Right atrium auricular region (tissue), 2 donors: Measurements from ENCODE around the gene NME3. TPM values are rescaled to one million over a fixed set of nuclear protein-coding genes. Genes with fewer than 3 reads are reported as not detected.

Source experiments
- DNase-seq: peaks from one replicate; pipeline ENCODE4 v3.0.0-alpha.2; 2019; ENCODE audit warnings: low spot score
- H3K27ac ChIP-seq, 2 donors: fragments of 200-600 bp; sonication (generic); 1 replicate in 1 of 2; 2 replicates in 1 of 2; pipeline ENCODE4 v1.5.1; 2016 to 2019
- H3K27me3 ChIP-seq, 2 donors: fragments of 200-600 bp; sonication (generic); one replicate each; pipeline versions ENCODE4 v1.5.1 to v1.6.0; 2017 to 2019
- H3K36me3 ChIP-seq: fragments of 200-600 bp; sonication (generic); one replicate; pipeline ENCODE4 v1.5.1; 2016
- H3K4me1 ChIP-seq, 2 donors: fragments of 200-600 bp; sonication (generic); one replicate each; pipeline versions ENCODE4 v1.5.1 to v1.6.0; 2017 to 2019
- H3K4me3 ChIP-seq, 2 donors: fragments of 200-600 bp; sonication (generic); 1 replicate in 1 of 2; 2 replicates in 1 of 2; pipeline ENCODE4 v1.5.1; 2017 to 2019; ENCODE audit warnings: mild to moderate bottlenecking in 1 of 2, moderate library complexity in 1 of 2
- H3K9me3 ChIP-seq, 2 donors: fragments of 200-600 bp; sonication (generic); one replicate each; pipeline ENCODE4 v1.5.1; 2019
- total RNA-seq, 2 donors: library from RNA; depleted of rRNA; stranded (reverse); fragments of >200 nt; gene quantifications; one replicate each; pipeline ENCODE4 v1.1.0, GENCODE V29; 2016
- TF ChIP-seq, protein P1 (sequence below), 2 donors: fragments of 200-600 bp; sonication (generic); IDR thresholded peaks; one replicate each; pipeline ENCODE4 v1.5.1; 2019; ENCODE audit warnings: antibody characterized with exemption in 2 of 2

The NME3 gene
- total RNA-seq, 2 donors from 2014 or later, result 51.3 to 56.2 TPM

DNA sequence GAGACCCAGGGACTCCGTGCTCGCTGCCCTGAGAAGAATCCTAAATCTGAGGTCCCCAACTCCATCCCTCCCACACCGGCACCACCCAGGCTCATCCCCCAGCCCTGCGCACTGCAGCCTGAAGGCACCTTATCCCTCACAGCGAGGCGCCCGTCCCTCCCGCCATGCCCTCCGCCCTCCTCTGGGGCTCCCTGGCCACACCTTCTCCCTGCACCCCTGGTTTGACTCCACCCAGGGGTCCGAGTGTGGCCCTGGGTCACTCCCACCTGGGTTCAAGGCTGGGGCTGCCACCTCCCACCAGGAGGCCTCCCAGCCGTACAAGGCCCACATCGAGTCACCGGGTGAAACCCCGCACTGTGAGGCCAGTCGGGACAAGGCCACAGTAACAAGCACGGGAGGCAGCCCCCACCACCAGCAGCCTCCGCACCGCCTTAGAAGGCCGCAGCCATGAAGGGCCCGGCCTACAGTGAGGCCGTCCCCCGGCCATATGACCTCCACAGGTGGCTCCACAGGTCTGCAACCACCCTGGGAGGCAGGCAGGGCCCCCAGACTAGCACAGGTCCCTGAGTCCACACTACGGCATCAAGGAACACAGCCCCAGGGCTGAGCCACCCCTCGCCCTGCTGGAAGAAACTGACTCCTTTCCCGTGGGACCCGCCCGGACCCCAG, 47.0 kb upstream of the NME3 start:
- no peak for DNase-seq
- TF ChIP-seq, protein P1, sequence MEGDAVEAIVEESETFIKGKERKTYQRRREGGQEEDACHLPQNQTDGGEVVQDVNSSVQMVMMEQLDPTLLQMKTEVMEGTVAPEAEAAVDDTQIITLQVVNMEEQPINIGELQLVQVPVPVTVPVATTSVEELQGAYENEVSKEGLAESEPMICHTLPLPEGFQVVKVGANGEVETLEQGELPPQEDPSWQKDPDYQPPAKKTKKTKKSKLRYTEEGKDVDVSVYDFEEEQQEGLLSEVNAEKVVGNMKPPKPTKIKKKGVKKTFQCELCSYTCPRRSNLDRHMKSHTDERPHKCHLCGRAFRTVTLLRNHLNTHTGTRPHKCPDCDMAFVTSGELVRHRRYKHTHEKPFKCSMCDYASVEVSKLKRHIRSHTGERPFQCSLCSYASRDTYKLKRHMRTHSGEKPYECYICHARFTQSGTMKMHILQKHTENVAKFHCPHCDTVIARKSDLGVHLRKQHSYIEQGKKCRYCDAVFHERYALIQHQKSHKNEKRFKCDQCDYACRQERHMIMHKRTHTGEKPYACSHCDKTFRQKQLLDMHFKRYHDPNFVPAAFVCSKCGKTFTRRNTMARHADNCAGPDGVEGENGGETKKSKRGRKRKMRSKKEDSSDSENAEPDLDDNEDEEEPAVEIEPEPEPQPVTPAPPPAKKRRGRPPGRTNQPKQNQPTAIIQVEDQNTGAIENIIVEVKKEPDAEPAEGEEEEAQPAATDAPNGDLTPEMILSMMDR (IDR thresholded peaks at IDR 0.05), result no peak
- Histone ChIP-seq H3K36me3 (peaks cover 73% of the 10 kb centered on the region), H3K4me3 (no peak overlapping the region), H3K27ac (no peak overlapping the region), H3K9me3 (no peaks in the 10 kb centered on the region), H3K4me1 (no peaks in the 10 kb centered on the region), H3K27me3 (no peaks in the 10 kb centered on the region)

DNA sequence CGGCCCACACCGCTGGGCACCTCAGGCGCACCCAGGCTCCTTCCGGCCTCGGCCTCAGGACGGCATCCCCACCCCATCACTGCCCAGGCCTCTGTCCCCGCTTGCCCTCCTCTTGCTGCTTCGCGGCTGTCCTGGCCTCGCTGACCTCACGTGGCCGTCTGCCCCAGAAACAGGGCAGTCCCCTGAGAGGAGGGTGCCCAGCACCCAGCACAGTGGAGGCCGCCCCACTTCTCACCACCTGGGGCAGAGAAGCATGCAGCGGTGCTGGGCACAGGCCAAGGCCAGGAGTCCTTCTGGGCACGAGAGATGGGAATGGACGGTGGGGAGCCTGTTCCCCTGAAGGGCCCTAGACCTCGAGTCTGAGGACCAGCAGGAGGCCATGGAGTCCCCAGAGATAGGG, 46.4 kb upstream of the NME3 start:
- Histone ChIP-seq H3K27ac (no peak overlapping the region), H3K4me3 (no peak overlapping the region), H3K9me3 (no peaks in the 10 kb centered on the region), H3K36me3 (peaks cover 73% of the 10 kb centered on the region), H3K4me1 (peaks cover 0 to 5% of the 10 kb centered on the region in 2 donors), H3K27me3 (no peaks in the 10 kb centered on the region)
- no peak for DNase-seq
- TF ChIP-seq, protein P1 (IDR thresholded peaks at IDR 0.05), result no peak

DNA sequence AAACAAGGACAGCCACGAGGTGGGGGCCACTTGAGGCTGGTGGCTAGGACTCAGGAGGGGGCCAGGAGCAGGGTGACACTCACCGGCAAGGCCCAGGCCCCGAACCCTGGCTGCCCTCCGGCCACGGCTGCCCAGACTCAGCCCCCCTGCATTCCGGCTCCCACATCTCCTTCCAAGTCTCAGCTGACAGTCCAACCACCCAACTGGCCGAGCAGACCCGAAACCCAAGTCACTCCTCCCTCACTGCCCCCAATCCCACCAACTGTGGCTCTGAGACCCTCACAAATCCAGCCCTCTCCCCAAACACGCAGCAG, 45.9 kb upstream of the NME3 start:
- H3K9me3 ChIP-seq, result no peaks in the 10 kb centered on the region
- H3K4me3 ChIP-seq, result no peak overlapping the region
- H3K27me3 ChIP-seq, result no peaks in the 10 kb centered on the region
- peaks cover 68% of the 10 kb centered on the region for H3K36me3 ChIP-seq
- peaks cover 0 to 9% of the 10 kb centered on the region in 2 donors for H3K4me1 ChIP-seq
- no peak for DNase-seq
- no peak overlapping the region for H3K27ac ChIP-seq
- TF ChIP-seq, protein P1 (IDR thresholded peaks at IDR 0.05), result no peak

DNA sequence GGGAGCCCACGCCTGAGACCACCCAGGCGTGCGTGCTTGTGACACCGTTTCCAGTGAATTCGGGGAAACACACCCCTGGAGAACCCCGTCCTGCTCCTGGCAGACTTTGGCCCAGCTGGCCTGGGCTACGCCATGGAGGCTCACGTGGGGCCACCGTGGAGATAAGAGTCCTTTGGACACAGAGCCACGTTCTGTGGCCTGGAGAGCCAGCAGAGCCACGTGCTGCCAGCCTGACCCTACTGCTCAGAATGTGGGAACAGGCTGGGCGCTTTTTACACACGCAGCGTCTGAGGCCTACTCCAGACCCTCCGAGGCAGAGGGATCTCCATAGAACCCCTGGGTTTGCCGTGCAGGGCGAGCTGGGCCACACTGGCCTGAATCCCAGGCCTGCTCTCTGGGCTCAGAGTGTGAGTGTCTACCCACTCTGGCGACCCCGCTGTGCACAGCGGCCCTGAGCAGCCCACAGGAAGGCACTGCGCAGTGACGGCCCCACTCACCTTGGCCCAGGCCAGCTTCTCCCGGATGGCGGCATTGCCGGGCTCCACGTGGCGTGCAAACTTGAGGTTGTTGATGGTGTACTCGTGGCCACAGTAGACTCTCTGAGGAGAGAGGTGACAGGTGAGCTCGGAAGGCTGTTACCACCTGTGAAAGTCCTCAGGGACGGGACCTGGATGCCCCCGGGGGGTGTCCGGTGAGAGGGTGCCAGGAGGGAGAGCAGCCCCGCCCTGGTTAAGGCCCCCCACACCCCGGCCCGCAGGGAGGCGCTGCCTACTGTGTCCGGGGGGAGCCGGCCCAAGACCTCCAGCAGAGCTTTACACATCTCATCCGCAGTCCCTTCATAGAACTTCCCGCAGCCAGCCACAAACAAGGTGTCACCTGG, 45.3 kb upstream of the NME3 start:
- H3K4me1 ChIP-seq, result peaks cover 0 to 9% of the 10 kb centered on the region in 2 donors
- H3K27ac ChIP-seq, result no peak overlapping the region
- no peaks in the 10 kb centered on the region for H3K9me3 ChIP-seq
- no peak overlapping the region for H3K4me3 ChIP-seq
- TF ChIP-seq, protein P1 (IDR thresholded peaks at IDR 0.05), result no peak
- no peak for DNase-seq
- no peaks in the 10 kb centered on the region for H3K27me3 ChIP-seq
- H3K36me3 ChIP-seq, result peaks cover 62% of the 10 kb centered on the region

DNA sequence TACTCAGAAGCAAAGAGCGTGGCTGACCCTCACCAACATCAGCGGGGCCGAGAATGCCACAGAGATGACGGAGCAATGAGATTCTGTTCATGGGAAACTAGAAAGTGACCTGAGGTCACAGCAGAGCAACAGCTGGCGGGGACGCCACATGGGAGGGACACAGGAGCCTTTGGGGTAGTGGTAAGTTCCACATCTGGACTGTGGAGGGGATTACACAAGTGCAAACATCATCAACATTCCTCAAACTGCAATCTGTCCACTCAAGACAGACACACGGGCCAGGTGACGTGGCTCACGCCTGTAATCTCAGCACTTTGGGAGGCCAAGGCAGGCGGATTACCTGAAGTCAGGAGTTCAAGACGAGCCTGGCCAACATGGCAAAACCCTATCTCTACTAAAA, 44.1 kb upstream of the NME3 start:
- H3K36me3 ChIP-seq, result peaks cover 54% of the 10 kb centered on the region
- no peaks in the 10 kb centered on the region for H3K9me3 ChIP-seq
- no peaks in the 10 kb centered on the region for H3K27me3 ChIP-seq
- no peak for DNase-seq
- peaks cover 0 to 9% of the 10 kb centered on the region in 2 donors for H3K4me1 ChIP-seq
- no peak overlapping the region for H3K4me3 ChIP-seq
- TF ChIP-seq, protein P1 (IDR thresholded peaks at IDR 0.05), result no peak
- no peak overlapping the region for H3K27ac ChIP-seq
